PC-3 (cell line): ENCODE data around the gene C19orf25.

ENCODE experiments used
- EZH2 ChIP-seq: fragments of 300-600 bp; sonication (generic); IDR thresholded peaks from one replicate; pipeline ENCODE4 v1.6.1; 2017; ENCODE audit warnings: antibody characterized with exemption, mild to moderate bottlenecking, low read length; ENCODE audit not compliant: unreplicated experiment
- EZH2phosphoT487 ChIP-seq: fragments of 300-600 bp; sonication (generic); IDR thresholded peaks from 2 replicates; pipeline ENCODE4 v1.6.1; 2018; ENCODE audit warnings: mild to moderate bottlenecking, antibody characterized with exemption, low read length, borderline replicate concordance

- TF ChIP-seq EZH2 = no peak
- no peak for TF ChIP-seq EZH2phosphoT487
These were observed 32.9 kb downstream of the C19orf25 start for GRCh38 chr19:1445932-1446712.
